Adipose tissue (tissue), 3 donors: ENCODE results near the gene AURKAIP1. TPM values are rescaled to one million over a fixed set of nuclear protein-coding genes. Genes with fewer than 3 reads are reported as not detected.

Experiments
- H3K27ac ChIP-seq: one replicate; pipeline ENCODE4 v1.5.1; 2013; ENCODE audit warnings: low read depth, low read length
- WGBS, 3 donors: extraction: QIAGEN DNeasy Blood & Tissue Kit; methylation state at CpG; one replicate each; pipeline ENCODE4 v1.1.7; 2013; 5-methylcytosine and 5-hydroxymethylcytosine counted together
- polyA plus RNA-seq, 3 donors: library from polyadenylated mRNA; stranded (reverse); fragments of 200-250 nt; gene quantifications; one replicate each; pipeline ENCODE4 v1.2.3, GENCODE V29; 2013
- donor health status: healthy with polysubstance abuse.
- donor health status: Bipolar disorder and iron deficiency.
- donor health status: healthy.

Gene AURKAIP1
- polyA plus RNA-seq, 3 donors = 129 to 240 (median 165) TPM

- 89 to 90% (median 90%) methylated on average over 58 of the region's 58 CpGs for WGBS, 3 donors
- no peak overlapping the region for H3K27ac ChIP-seq
Measured at GRCh38 chr1:1329304-1330210, 45.5 kb downstream of the AURKAIP1 start.

- 79 to 84% (median 80%) methylated on average over 14 to 15 of the region's 15 CpGs for WGBS, 3 donors
- H3K27ac ChIP-seq = no peak overlapping the region
Measured at GRCh38 chr1:1328254-1328653, 46.8 kb downstream of the AURKAIP1 start.

DNA sequence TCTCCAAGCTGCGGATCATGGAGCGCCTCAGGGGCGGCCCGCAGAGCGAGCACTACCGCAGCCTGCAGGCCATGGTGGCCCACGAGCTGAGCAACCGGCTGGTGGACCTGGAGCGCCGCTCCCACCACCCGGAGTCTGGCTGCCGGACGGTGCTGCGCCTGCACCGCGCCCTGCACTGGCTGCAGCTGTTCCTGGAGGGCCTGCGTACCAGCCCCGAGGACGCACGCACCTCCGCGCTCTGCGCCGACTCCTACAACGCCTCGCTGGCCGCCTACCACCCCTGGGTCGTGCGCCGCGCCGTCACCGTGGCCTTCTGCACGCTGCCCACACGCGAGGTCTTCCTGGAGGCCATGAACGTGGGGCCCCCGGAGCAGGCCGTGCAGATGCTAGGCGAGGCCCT is 47.7 kb downstream of the AURKAIP1 start:
- WGBS, 3 donors = 91 to 92% (median 92%) methylated on average over 35 to 40 of the region's 40 CpGs

DNA sequence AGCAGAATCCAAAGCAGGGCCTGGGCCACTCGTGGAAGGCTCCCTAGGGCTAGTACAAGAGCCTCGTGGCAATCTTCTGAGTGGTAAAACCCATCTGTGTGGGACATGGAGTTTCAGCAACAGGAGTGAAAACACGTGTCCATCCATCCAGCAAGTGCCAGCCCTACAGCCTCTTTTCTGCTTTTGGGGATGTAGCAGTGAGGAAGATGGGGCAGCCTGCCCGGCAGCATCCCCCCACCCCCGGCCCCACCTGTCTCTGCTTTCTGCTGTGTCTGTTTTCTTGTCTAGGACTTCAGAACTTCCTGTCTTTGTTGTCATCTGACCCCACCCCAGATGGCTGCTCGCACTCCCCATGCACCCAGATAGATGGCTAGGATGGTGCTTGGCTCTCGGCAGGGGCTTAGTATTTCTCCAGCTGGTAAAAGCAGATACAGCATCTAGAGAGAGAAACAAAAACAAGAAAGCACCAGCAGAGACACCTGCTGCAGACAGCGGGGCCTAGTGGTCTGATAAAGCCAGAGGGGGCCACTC is 48.9 kb downstream of the AURKAIP1 start:
- WGBS, 3 donors = 62 to 66% (median 62%) methylated on average over 8 of the region's 8 CpGs

More for the DNA sequence above, 47.7 kb downstream of the AURKAIP1 start:
- no peak overlapping the region for H3K27ac ChIP-seq

GRCh38 chr1:1325288-1326074 is 49.5 kb downstream of the AURKAIP1 start:
- WGBS, 3 donors = 29 to 48% (median 41%) methylated on average over 15 to 16 of the region's 16 CpGs

More for the DNA sequence above, 48.9 kb downstream of the AURKAIP1 start:
- H3K27ac ChIP-seq = no peak overlapping the region

DNA sequence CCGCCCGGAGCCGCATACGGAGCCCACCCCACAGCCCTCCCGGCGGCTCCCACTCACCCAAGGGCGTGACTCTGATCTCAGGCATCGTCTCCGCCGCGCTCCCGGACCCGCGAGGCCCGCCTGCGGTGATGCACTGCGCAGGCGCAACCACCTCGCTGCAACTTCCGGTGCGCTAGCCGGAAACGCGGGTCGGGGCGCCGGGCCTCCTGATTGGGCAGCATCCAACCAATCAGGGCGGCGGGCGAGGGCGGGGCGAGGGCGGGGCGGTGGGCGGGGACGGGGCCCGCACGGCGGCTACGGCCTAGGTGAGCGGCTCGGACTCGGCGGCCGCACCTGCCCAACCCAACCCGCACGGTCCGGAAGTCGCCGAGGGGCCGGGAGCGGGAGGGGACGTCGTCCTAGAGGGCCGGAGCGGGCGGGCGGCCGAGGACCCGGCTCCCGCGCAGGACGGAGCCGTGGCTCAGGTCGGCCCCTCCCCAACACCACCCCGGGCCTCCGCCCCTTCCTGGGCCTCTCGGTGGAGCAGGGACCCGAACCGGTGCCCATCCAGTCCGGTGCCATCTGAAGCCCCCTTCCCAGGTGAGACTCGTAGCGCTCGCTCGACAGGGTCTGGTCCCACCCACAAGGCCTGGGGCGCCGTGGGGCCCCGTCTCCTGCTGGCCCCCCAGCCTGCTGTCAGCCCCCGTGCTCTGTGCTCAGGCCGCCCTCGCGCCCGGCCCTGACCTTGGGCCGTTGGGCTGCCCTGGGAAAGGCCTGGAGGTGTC is 50.3 kb downstream of the AURKAIP1 start, which contains the start of the genes CPTP and INTS11:
Gene CPTP, plus strand, starts transcription at position 279 of the 764 bp plus-strand sequence. CDS start 2,109 bp downstream, outside the sequence.
Gene INTS11, minus strand, starts transcription at position 137 of the 764 bp plus-strand sequence. Its CDS starts 52 bp downstream, at position 85.
- 0 to 2% (median 0%) methylated on average over 64 to 84 of the region's 84 CpGs for WGBS, 3 donors
- H3K27ac ChIP-seq = no peak within 1 kb of the TSS

More at GRCh38 chr1:1325288-1326074, 49.5 kb downstream of the AURKAIP1 start:
- no peak overlapping the region for H3K27ac ChIP-seq

DNA sequence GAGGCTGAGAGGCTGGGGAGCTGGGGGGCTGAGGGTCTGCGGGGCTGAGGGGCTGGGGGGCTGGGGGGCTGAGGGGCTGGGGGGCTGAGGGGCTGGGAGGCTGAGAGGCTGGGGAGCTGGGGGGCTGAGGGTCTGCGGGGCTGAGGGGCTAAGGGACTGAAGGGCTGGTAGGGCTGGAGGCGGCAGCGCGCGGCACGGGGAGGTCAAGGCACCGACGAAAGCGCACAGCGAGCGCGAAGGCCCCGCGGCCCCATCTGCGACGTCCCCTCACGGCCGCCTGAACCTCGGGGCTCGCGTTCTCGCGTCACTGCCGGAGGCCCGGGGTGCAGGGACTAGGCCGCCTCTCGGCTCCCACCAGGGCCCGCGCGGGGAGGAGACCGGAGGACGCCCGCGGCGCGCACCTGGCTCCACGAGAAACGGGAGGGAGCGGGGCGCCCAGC is 50.9 kb downstream of the AURKAIP1 start:
- 1% methylated on average over 25 to 41 of the region's 41 CpGs for WGBS, 3 donors
- no peak overlapping the region for H3K27ac ChIP-seq

Other genes starting within 250 kb of the AURKAIP1 start
- gene TTLL10, start 201.3 kb downstream of the AURKAIP1 start, polyA plus RNA-seq = under 1 TPM; 0.13 to 0.98 (median 0.45) TPM
- 1 to 10 TPM in 1 of 3 donors, under 1 TPM in 1, not detected in 1; 0.45 to 1.4 TPM for gene TNFRSF18, start 168.6 kb downstream of the AURKAIP1 start, polyA plus RNA-seq
- gene TNFRSF4, start 161.1 kb downstream of the AURKAIP1 start, polyA plus RNA-seq = 10 to 100 TPM in 2 of 3 donors, 1 to 10 TPM in 1; 1.4 to 13.9 (median 11.4) TPM
- 100 to 1,000 TPM in 2 of 3 donors, 10 to 100 TPM in 1; 93.9 to 148 (median 101) TPM for gene SDF4, start 143.2 kb downstream of the AURKAIP1 start, polyA plus RNA-seq
- gene B3GALT6, start 143.0 kb downstream of the AURKAIP1 start, polyA plus RNA-seq = 10 to 100 TPM in 1 of 3 donors, 1 to 10 TPM in 2; 8.9 to 13.0 (median 8.9) TPM
- gene C1QTNF12, start 128.5 kb downstream of the AURKAIP1 start, polyA plus RNA-seq = 1 to 10 TPM in 2 of 3 donors, under 1 TPM in 1; 0.53 to 6.1 (median 3.5) TPM
- 10 to 100 TPM; 25.8 to 45.1 (median 39.5) TPM for gene UBE2J2, start 101.4 kb downstream of the AURKAIP1 start, polyA plus RNA-seq
- gene SCNN1D, start 94.8 kb downstream of the AURKAIP1 start, polyA plus RNA-seq = 1 to 10 TPM; 1.7 to 6.6 (median 4.9) TPM
- gene ACAP3, start 67.3 kb downstream of the AURKAIP1 start, polyA plus RNA-seq = 10 to 100 TPM; 14.5 to 35.7 (median 27.5) TPM
- gene PUSL1, start 66.6 kb downstream of the AURKAIP1 start, polyA plus RNA-seq = 10 to 100 TPM in 2 of 3 donors, 1 to 10 TPM in 1; 6.6 to 13.5 (median 12.8) TPM
- 100 to 1,000 TPM in 1 of 3 donors, 10 to 100 TPM in 2; 92.8 to 117 (median 98.6) TPM for gene INTS11, start 50.5 kb downstream of the AURKAIP1 start, polyA plus RNA-seq
- gene CPTP, start 50.4 kb downstream of the AURKAIP1 start, polyA plus RNA-seq = 10 to 100 TPM; 12.3 to 17.4 (median 16.5) TPM
- under 1 TPM; 0.10 to 0.45 (median 0.19) TPM for gene TAS1R3, start 43.9 kb downstream of the AURKAIP1 start, polyA plus RNA-seq
- gene DVL1, start 25.8 kb downstream of the AURKAIP1 start, polyA plus RNA-seq = 10 to 100 TPM; 42.5 to 54.5 (median 48.9) TPM
- 100 to 1,000 TPM in 1 of 3 donors, 10 to 100 TPM in 2; 11.7 to 104 (median 82.1) TPM for gene MXRA8, start 16.7 kb downstream of the AURKAIP1 start, polyA plus RNA-seq
- 100 to 1,000 TPM; 103 to 173 (median 106) TPM for gene CCNL2, start 24.1 kb upstream of the AURKAIP1 start, polyA plus RNA-seq
- 100 to 1,000 TPM; 110 to 228 (median 190) TPM for gene MRPL20, start 32.1 kb upstream of the AURKAIP1 start, polyA plus RNA-seq
- gene ANKRD65, start 46.1 kb upstream of the AURKAIP1 start, polyA plus RNA-seq = 10 to 100 TPM in 2 of 3 donors, 1 to 10 TPM in 1; 9.9 to 25.5 (median 10.6) TPM
- 10 to 100 TPM in 2 of 3 donors, 1 to 10 TPM in 1; 7.8 to 53.1 (median 42.1) TPM for gene VWA1, start 60.5 kb upstream of the AURKAIP1 start, polyA plus RNA-seq
- gene ATAD3C, start 74.5 kb upstream of the AURKAIP1 start, polyA plus RNA-seq = 10 to 100 TPM in 1 of 3 donors, 1 to 10 TPM in 1, under 1 TPM in 1; 0.34 to 10.3 (median 2.2) TPM
- gene ATAD3B, start 96.6 kb upstream of the AURKAIP1 start, polyA plus RNA-seq = 10 to 100 TPM; 13.6 to 27.5 (median 14.2) TPM
- 10 to 100 TPM; 12.9 to 23.1 (median 14.2) TPM for gene ATAD3A, start 137.0 kb upstream of the AURKAIP1 start, polyA plus RNA-seq
- 1 to 10 TPM in 2 of 3 donors, under 1 TPM in 1; 0.85 to 4.3 (median 2.1) TPM for gene TMEM240, start 165.4 kb upstream of the AURKAIP1 start, polyA plus RNA-seq
- 100 to 1,000 TPM in 2 of 3 donors, 10 to 100 TPM in 1; 63.1 to 139 (median 133) TPM for gene SSU72, start 199.7 kb upstream of the AURKAIP1 start, polyA plus RNA-seq
- gene FNDC10, start 224.9 kb upstream of the AURKAIP1 start, polyA plus RNA-seq = 1 to 10 TPM in 1 of 3 donors, under 1 TPM in 2; 0.52 to 2.2 (median 0.70) TPM
- 10 to 100 TPM; 37.0 to 65.3 (median 41.8) TPM for gene MIB2, start 240.3 kb upstream of the AURKAIP1 start, polyA plus RNA-seq